Caco-2 (cell line): ENCODE results near the gene SSUH2. TPM values are rescaled to one million over a fixed set of nuclear protein-coding genes. Genes with fewer than 3 reads are reported as not detected.

Source experiments
- BruUV-seq: library from RNA; stranded (reverse); fragments of 400-500 nt; replicated peaks from 2 replicates; lab custom pipeline; 2021; lab: Mats Ljungman, UMichigan
- CTCF ChIA-PET: fragments of 300-600 bp; sonication (Branson Sonifier 250); formaldehyde crosslinking; loops from one replicate; lab custom pipeline; 2022; ENCODE audit warnings: antibody characterized with exemption; lab: Charles Lee
- POLR2A ChIA-PET: fragments of 300-600 bp; sonication (Branson Sonifier 250); formaldehyde crosslinking; loops from one replicate; lab custom pipeline; 2022; ENCODE audit warnings: antibody characterized with exemption; lab: Charles Lee
- DNase-seq, 2 experiments: peaks; one replicate each; pipeline versions ENCODE4 v3.0.0 to v3.0.0-alpha.2; 2020 to 2022
- H3K27me3 ChIP-seq: replicated peaks from 2 replicates; pipeline ENCODE4 v1.6.0; 2011; ENCODE audit warnings: low read length; ENCODE audit not compliant: control insufficient read depth, insufficient read depth
- H3K36me3 ChIP-seq: 2 replicates; pipeline ENCODE4 v1.5.1; 2011; ENCODE audit warnings: low read length; ENCODE audit not compliant: control insufficient read depth, insufficient read depth
- H3K4me1 ChIP-seq: fragments of 250-450 bp; sonication (Bioruptor Pico); 2 replicates; pipeline ENCODE4 v1.5.1; 2020; ENCODE audit warnings: mild to moderate bottlenecking
- H3K4me3 ChIP-seq: 2 replicates; pipeline ENCODE4 v1.5.1; 2011; ENCODE audit warnings: low read depth, mild to moderate bottlenecking, control low read depth, low read length
- H3K9me3 ChIP-seq: fragments of 250-450 bp; sonication (Bioruptor Pico); 2 replicates; pipeline ENCODE4 v1.5.1; 2020; ENCODE audit warnings: mild to moderate bottlenecking, moderate library complexity
- H3K27ac Mint-ChIP-seq: one replicate; pipeline ENCODE4 v1.8.0; 2022; ENCODE audit warnings: mixed read lengths; ENCODE audit not compliant: unreplicated experiment
- H3K27me3 Mint-ChIP-seq: one replicate; pipeline ENCODE4 v1.8.0; 2022; ENCODE audit warnings: mixed read lengths; ENCODE audit not compliant: insufficient read depth, unreplicated experiment
- H3K36me3 Mint-ChIP-seq: one replicate; pipeline ENCODE4 v1.8.0; 2022; ENCODE audit warnings: mild to moderate bottlenecking, mixed read lengths; ENCODE audit not compliant: insufficient read depth, unreplicated experiment
- H3K4me1 Mint-ChIP-seq: one replicate; pipeline ENCODE4 v1.8.0; 2022; ENCODE audit warnings: low read depth, mixed read lengths; ENCODE audit not compliant: unreplicated experiment
- H3K4me3 Mint-ChIP-seq: one replicate; pipeline ENCODE4 v1.8.0; 2022; ENCODE audit warnings: mild to moderate bottlenecking, moderate library complexity, mixed read lengths; ENCODE audit not compliant: unreplicated experiment
- H3K9me3 Mint-ChIP-seq: one replicate; pipeline ENCODE4 v1.8.0; 2022; ENCODE audit warnings: mixed read lengths; ENCODE audit not compliant: unreplicated experiment
- intact Hi-C: fragments of 100-400 bp; cut with micrococcal nuclease; formaldehyde crosslinking; loops from one replicate; pipeline ENCODE4 v1.10.0; 2022; ENCODE audit not compliant: unreplicated experiment
- total RNA-seq: library from RNA; stranded (reverse); gene quantifications from 2 replicates; pipeline ENCODE4 v1.2.3, GENCODE V29; 2022
- TF ChIP-seq, protein P1 (sequence below), 2 experiments: fragments of 200-600 bp in 1 of 2; IDR thresholded peaks; 1 replicate in 1 of 2; 2 replicates in 1 of 2; pipeline versions ENCODE4 v1.5.1 to v1.8.0; 2011 to 2022; ENCODE audit warnings: antibody characterized with exemption in 1 of 2, control low read depth in 1 of 2, inconsistent platforms in 1 of 2, low read depth in 1 of 2, low read length in 1 of 2, mild to moderate bottlenecking in 1 of 2, moderate library complexity in 1 of 2; ENCODE audit not compliant: insufficient read depth in 1 of 2, severe bottlenecking in 1 of 2, unreplicated experiment in 1 of 2

The SSUH2 gene
- total RNA-seq, 1 experiment from 2014 or later = 9.4 TPM

DNA sequence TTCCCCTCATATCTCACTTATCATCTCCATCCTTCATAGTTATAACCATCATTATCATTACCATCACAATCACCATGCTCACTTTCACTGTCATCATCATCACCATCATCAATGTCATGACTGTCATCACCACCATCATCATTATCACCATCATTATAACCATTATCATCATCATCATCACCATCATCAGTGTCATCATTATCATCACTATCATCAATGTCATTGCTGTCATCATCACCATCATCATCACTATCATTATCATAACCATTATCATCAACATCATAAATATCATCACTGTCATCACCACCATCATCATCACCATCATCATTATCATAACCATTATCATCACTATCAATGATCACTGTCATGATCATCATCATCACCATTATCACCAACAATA is 44.1 kb downstream of the SSUH2 start:
- Mint-ChIP-seq H3K9me3 (no peaks in the 10 kb centered on the region), H3K36me3 (no peaks in the 10 kb centered on the region), H3K4me1 (no peaks in the 10 kb centered on the region), H3K27ac (no peak overlapping the region), H3K27me3 (no peaks in the 10 kb centered on the region), H3K4me3 (no peak overlapping the region)
- intact Hi-C loops = loop anchor here (10.0 kb wide), 1 partner anchor 486 kb away; no protein-coding TSS in a partner anchor
- H3K4me1 ChIP-seq = no peaks in the 10 kb centered on the region
- no peaks in the 10 kb centered on the region for H3K9me3 ChIP-seq
- CTCF ChIA-PET = no interaction called here
- POLR2A ChIA-PET = no interaction called here
- DNase-seq = no peak
- no peaks in the 10 kb centered on the region for H3K36me3 ChIP-seq
- no TSS peak for BruUV-seq
- TF ChIP-seq, protein P1, sequence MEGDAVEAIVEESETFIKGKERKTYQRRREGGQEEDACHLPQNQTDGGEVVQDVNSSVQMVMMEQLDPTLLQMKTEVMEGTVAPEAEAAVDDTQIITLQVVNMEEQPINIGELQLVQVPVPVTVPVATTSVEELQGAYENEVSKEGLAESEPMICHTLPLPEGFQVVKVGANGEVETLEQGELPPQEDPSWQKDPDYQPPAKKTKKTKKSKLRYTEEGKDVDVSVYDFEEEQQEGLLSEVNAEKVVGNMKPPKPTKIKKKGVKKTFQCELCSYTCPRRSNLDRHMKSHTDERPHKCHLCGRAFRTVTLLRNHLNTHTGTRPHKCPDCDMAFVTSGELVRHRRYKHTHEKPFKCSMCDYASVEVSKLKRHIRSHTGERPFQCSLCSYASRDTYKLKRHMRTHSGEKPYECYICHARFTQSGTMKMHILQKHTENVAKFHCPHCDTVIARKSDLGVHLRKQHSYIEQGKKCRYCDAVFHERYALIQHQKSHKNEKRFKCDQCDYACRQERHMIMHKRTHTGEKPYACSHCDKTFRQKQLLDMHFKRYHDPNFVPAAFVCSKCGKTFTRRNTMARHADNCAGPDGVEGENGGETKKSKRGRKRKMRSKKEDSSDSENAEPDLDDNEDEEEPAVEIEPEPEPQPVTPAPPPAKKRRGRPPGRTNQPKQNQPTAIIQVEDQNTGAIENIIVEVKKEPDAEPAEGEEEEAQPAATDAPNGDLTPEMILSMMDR (IDR thresholded peaks at IDR 0.05; ENCODE audit: insufficient read depth in 1 of 2, low read depth in 1 of 2, low read length in 1 of 2, severe bottlenecking in 1 of 2, unreplicated experiment in 1 of 2) = no peak
- no peak overlapping the region for H3K4me3 ChIP-seq
- H3K27me3 ChIP-seq = no peaks in the 10 kb centered on the region

DNA sequence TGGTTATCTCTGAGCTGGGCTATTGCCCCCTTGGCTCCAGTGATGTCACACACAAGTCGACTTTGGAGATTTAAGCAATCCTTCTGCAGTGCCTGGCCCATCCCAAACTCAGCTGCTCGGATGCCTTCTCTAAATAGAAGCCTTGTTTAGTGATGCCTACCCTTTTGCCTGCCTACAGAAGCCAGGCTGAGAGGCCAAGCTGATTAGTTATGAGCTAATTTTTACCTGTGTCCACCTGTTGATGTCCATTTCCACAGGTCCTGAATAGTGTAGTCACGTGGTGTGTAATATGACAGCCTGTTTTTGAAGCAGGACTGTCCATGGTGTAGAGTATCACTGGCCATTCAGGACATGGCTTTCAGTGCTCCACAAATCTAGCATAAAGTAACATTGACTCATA is 45.5 kb downstream of the SSUH2 start:
- intact Hi-C loops = no loop called here
- BruUV-seq = no TSS peak
- no peak overlapping the region for H3K27ac Mint-ChIP-seq
- ChIA-PET CTCF (interaction anchor here (0.6 to 0.7 kb wide), 2 partner anchors 64 to 124 kb away, joined by 3 read pairs; no protein-coding TSS in a partner anchor), POLR2A (no interaction called here)
- H3K4me1 Mint-ChIP-seq = no peaks in the 10 kb centered on the region
- Histone ChIP-seq H3K9me3 (no peaks in the 10 kb centered on the region), H3K27me3 (no peaks in the 10 kb centered on the region), H3K4me3 (no peak overlapping the region), H3K36me3 (no peaks in the 10 kb centered on the region), H3K4me1 (no peaks in the 10 kb centered on the region)
- TF ChIP-seq, protein P1 (IDR thresholded peaks at IDR 0.05; ENCODE audit: insufficient read depth in 1 of 2, low read depth in 1 of 2, low read length in 1 of 2, severe bottlenecking in 1 of 2, unreplicated experiment in 1 of 2) = no peak
- no peaks in the 10 kb centered on the region for H3K27me3 Mint-ChIP-seq
- no peak for DNase-seq
- no peaks in the 10 kb centered on the region for H3K36me3 Mint-ChIP-seq
- H3K4me3 Mint-ChIP-seq = no peak overlapping the region
- H3K9me3 Mint-ChIP-seq = no peaks in the 10 kb centered on the region

DNA sequence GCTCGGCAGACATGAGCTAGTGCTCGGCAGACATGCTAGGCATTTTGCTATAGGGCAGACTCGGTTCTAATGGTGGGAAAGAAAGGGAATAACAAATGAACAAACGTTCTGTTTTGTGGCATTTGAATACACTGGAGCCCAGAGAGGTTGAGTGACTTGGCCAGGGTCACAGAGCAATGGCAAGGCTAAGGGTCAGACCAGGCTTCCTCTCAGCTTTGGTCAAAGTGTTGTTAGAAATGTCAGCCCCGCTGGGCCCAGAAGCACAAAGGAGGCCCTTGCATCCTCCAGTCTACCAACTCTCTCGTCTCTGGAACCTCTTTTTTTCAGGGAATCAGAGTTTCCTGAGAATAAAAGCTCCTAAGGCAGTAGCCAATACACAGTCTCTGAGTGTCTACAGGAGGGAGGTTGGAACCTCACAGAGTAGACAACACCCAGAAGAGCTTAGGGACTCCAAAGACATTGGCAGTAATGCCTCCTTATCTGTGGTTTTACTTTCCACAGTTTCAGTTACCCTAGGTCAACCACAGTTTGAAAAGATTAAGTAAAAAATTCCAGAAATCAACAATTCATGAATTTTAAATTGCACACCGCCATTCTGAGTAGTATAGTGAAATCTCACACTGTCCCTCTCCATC is 47.3 kb downstream of the SSUH2 start:
- Mint-ChIP-seq H3K27ac (no peak overlapping the region), H3K9me3 (no peaks in the 10 kb centered on the region), H3K27me3 (no peaks in the 10 kb centered on the region), H3K4me1 (no peaks in the 10 kb centered on the region), H3K36me3 (no peaks in the 10 kb centered on the region), H3K4me3 (no peak overlapping the region)
- Histone ChIP-seq H3K27me3 (no peaks in the 10 kb centered on the region), H3K9me3 (no peaks in the 10 kb centered on the region), H3K4me3 (no peak overlapping the region), H3K36me3 (no peaks in the 10 kb centered on the region), H3K4me1 (no peaks in the 10 kb centered on the region)
- no TSS peak for BruUV-seq
- POLR2A ChIA-PET = no interaction called here
- TF ChIP-seq, protein P1 (IDR thresholded peaks at IDR 0.05; ENCODE audit: insufficient read depth in 1 of 2, low read depth in 1 of 2, low read length in 1 of 2, severe bottlenecking in 1 of 2, unreplicated experiment in 1 of 2) = no peak
- no peak for DNase-seq
- CTCF ChIA-PET = no interaction called here
- intact Hi-C loops = no loop called here
